HEK293T (cell line): ENCODE results near the gene CCNT2.

ENCODE experiments used
- CTCF ChIA-PET: fragments of 350-600 bp; formaldehyde crosslinking; extraction: SDS; loops from one replicate; lab custom pipeline; 2021; ENCODE audit warnings: antibody characterized with exemption, inconsistent platforms; lab: Yijun Ruan, JAX
- POLR2A ChIA-PET: fragments of 350-600 bp; formaldehyde crosslinking; extraction: SDS; loops from one replicate; lab custom pipeline; 2020; ENCODE audit warnings: antibody characterized with exemption, inconsistent platforms; lab: Yijun Ruan, JAX
- DNase-seq: peaks from one replicate; pipeline ENCODE4 v3.0.0; 2012; ENCODE audit warnings: mixed read lengths; ENCODE audit errors: extremely low spot score
- ARNT ChIP-seq: fragments of 450-650 bp; IDR thresholded peaks from 2 replicates; pipeline ENCODE4 v1.6.1; 2017; ENCODE audit warnings: mild to moderate bottlenecking
- BHLHE40 ChIP-seq: fragments of 450-650 bp; IDR thresholded peaks from 2 replicates; pipeline ENCODE4 v1.6.1; 2016; ENCODE audit warnings: mild to moderate bottlenecking, moderate library complexity, borderline replicate concordance
- CTBP1 ChIP-seq: fragments of 450-650 bp; IDR thresholded peaks from 2 replicates; pipeline ENCODE4 v1.6.1; 2016; ENCODE audit warnings: borderline replicate concordance
- ELF4 ChIP-seq: fragments of 450-650 bp; IDR thresholded peaks from 2 replicates; pipeline ENCODE4 v1.6.1; 2017; ENCODE audit warnings: antibody characterized with exemption
- FOXA1 ChIP-seq: fragments of 450-650 bp; IDR thresholded peaks from 2 replicates; pipeline ENCODE4 v1.6.1; 2016; ENCODE audit warnings: mild to moderate bottlenecking
- FOXK2 ChIP-seq: fragments of 450-650 bp; IDR thresholded peaks from 2 replicates; pipeline ENCODE4 v1.6.1; 2016; ENCODE audit warnings: mild to moderate bottlenecking
- FOXM1 ChIP-seq: fragments of 450-650 bp; IDR thresholded peaks from 2 replicates; pipeline ENCODE4 v1.6.1; 2017; ENCODE audit warnings: mild to moderate bottlenecking, borderline replicate concordance
- HDGF ChIP-seq: fragments of 450-650 bp; IDR thresholded peaks from 2 replicates; pipeline ENCODE4 v1.6.1; 2017; ENCODE audit warnings: antibody characterized with exemption, borderline replicate concordance
- L3MBTL2 ChIP-seq: fragments of 450-650 bp; conservative IDR thresholded peaks from 2 replicates; pipeline ENCODE4 v1.6.1; 2016; ENCODE audit warnings: mild to moderate bottlenecking
- LEF1 ChIP-seq: fragments of 450-650 bp; IDR thresholded peaks from 2 replicates; pipeline ENCODE4 v1.6.1; 2017; ENCODE audit warnings: mild to moderate bottlenecking, borderline replicate concordance
- NFRKB ChIP-seq: fragments of 450-650 bp; IDR thresholded peaks from 2 replicates; pipeline ENCODE4 v1.6.1; 2016; ENCODE audit warnings: mild to moderate bottlenecking, moderate library complexity
- PKNOX1 ChIP-seq: fragments of 450-650 bp; IDR thresholded peaks from 2 replicates; pipeline ENCODE4 v1.6.1; 2016
- SP1 ChIP-seq: fragments of 450-650 bp; IDR thresholded peaks from 2 replicates; pipeline ENCODE4 v1.6.1; 2017
- SUZ12 ChIP-seq: fragments of 450-650 bp; IDR thresholded peaks from 2 replicates; pipeline ENCODE4 v1.6.1; 2016; ENCODE audit warnings: mild to moderate bottlenecking
- TARDBP ChIP-seq: fragments of 450-650 bp; IDR thresholded peaks from 2 replicates; pipeline ENCODE4 v1.6.1; 2016
- ZNF384 ChIP-seq: fragments of 450-650 bp; IDR thresholded peaks from 2 replicates; pipeline ENCODE4 v1.6.1; 2016

Gene CCNT2

GRCh38 chr2:134911400-134911785, 7.2 kb upstream of the CCNT2 start:
- ChIA-PET CTCF (no interaction called here), POLR2A (no interaction called here)

GRCh38 chr2:134912361-134912760, 6.3 kb upstream of the CCNT2 start:
- no peak for DNase-seq
- POLR2A ChIA-PET: no interaction called here
- TF ChIP-seq BHLHE40 (no peak), FOXK2 (no peak), TARDBP (no peak), CTBP1 (no peak), SUZ12 (no peak), ZNF384 (no peak), HDGF (no peak), FOXM1 (no peak), FOXA1 (no peak), SP1 (no peak), NFRKB (no peak), LEF1 (no peak)
- CTCF ChIA-PET: no interaction called here

More at GRCh38 chr2:134911400-134911785, 7.2 kb upstream of the CCNT2 start:
- no peak for DNase-seq
- TF ChIP-seq BHLHE40 (no peak), HDGF (no peak), ZNF384 (no peak), LEF1 (no peak), SUZ12 (no peak), FOXM1 (no peak), L3MBTL2 (no peak), NFRKB (no peak), FOXK2 (no peak), ELF4 (no peak), ARNT (no peak), SP1 (no peak), PKNOX1 (no peak)

GRCh38 chr2:134917360-134917865, 1.2 kb upstream of the CCNT2 start:
- TF ChIP-seq LEF1 (no peak), L3MBTL2 (no peak), SUZ12 (no peak), ARNT (no peak), FOXM1 (no peak), ELF4 (no peak), ZNF384 (no peak), TARDBP (no peak), SP1 (no peak), PKNOX1 (no peak), NFRKB (no peak), BHLHE40 (no peak), FOXK2 (no peak), HDGF (no peak), FOXA1 (no peak), CTBP1 (no peak)
- CTCF ChIA-PET: interaction anchor here (0.6 to 1.6 kb wide), 3 partner anchors 25 to 466 kb away, joined by 3 to 6 read pairs (median 3); no protein-coding TSS in a partner anchor
- DNase-seq: no peak
- POLR2A ChIA-PET: interaction anchor here (0.7 kb wide), 1 partner anchor 103 kb away, joined by 3 read pairs; no protein-coding TSS in a partner anchor

GRCh38 chr2:134917888-134918525, 615 bp upstream of the CCNT2 start:
- POLR2A ChIA-PET: interaction anchor here (0.7 to 1.1 kb wide), 2 partner anchors 20 to 104 kb away, joined by 3 read pairs; no protein-coding TSS in a partner anchor
- peak; percentile 60; the same call in 1 of the 2 replicates for TF ChIP-seq L3MBTL2
- no peak for TF ChIP-seq BHLHE40
- TF ChIP-seq ZNF384: no peak
- no peak for TF ChIP-seq FOXA1
- TF ChIP-seq SP1: no peak
- CTCF ChIA-PET: interaction anchor here (0.9 to 1.6 kb wide), 2 partner anchors 24 to 467 kb away, joined by 3 to 6 read pairs; no protein-coding TSS in a partner anchor
- peak; percentile 80 for DNase-seq

GRCh38 chr2:134919341-134920210, 954 bp downstream of the CCNT2 start:
- TF ChIP-seq SP1 (no peak), NFRKB (no peak), ZNF384 (no peak), FOXK2 (no peak), L3MBTL2 (no peak), ARNT (no peak), TARDBP (no peak), ELF4 (no peak), BHLHE40 (no peak), PKNOX1 (no peak), LEF1 (no peak), SUZ12 (no peak), FOXA1 (no peak), FOXM1 (no peak)
- DNase-seq: peak; percentile 16
- ChIA-PET POLR2A (interaction anchor here (1.1 kb wide), 1 partner anchor 18 kb away, joined by 3 read pairs; no protein-coding TSS in a partner anchor), CTCF (no interaction called here)
